Activated CD4-positive, alpha-beta T cell treated with anti-CD3 and anti-CD28 coated beads, Interleukin-2, amount 10 ng/mL, durations not matched to agents 7 days and 5 days (primary cell): ENCODE results near the gene CDC7. TPM values are rescaled to one million over a fixed set of nuclear protein-coding genes. Genes with fewer than 3 reads are reported as not detected.
"Not testable (repeated sequence)": the region's sequence is repeated elsewhere in the genome, so short reads cannot be mapped to it uniquely, and the experiment has no call there.

Experiments
- CTCF ChIA-PET: fragments of 350-600 bp; sonication (Branson Sonifier 250); formaldehyde crosslinking; loops from one replicate; lab custom pipeline; 2021; ENCODE audit warnings: antibody characterized with exemption; lab: Charles Lee
- POLR2A ChIA-PET: fragments of 350-600 bp; sonication (Branson Sonifier 250); formaldehyde crosslinking; loops from one replicate; lab custom pipeline; 2021; ENCODE audit warnings: antibody characterized with exemption; lab: Charles Lee
- DNase-seq: peaks from one replicate; pipeline ENCODE4 v3.0.0-alpha.2; 2020
- H3K27ac Mint-ChIP-seq: one replicate; pipeline ENCODE4 v1.8.0; 2021; ENCODE audit warnings: mild to moderate bottlenecking, moderate library complexity, mixed read lengths
- H3K27me3 Mint-ChIP-seq: one replicate; pipeline ENCODE4 v1.8.0; 2021; ENCODE audit warnings: mixed read lengths
- H3K36me3 Mint-ChIP-seq: one replicate; pipeline ENCODE4 v1.8.0; 2021; ENCODE audit warnings: low read depth, mixed read lengths
- H3K4me1 Mint-ChIP-seq: one replicate; pipeline ENCODE4 v1.8.0; 2021; ENCODE audit warnings: mixed read lengths
- H3K4me3 Mint-ChIP-seq: one replicate; pipeline ENCODE4 v1.8.0; 2021; ENCODE audit warnings: mild to moderate bottlenecking, moderate library complexity, mixed read lengths
- H3K9me3 Mint-ChIP-seq: one replicate; pipeline ENCODE4 v1.8.0; 2021; ENCODE audit warnings: mixed read lengths
- total RNA-seq, 2 experiments: library from RNA; stranded (reverse); gene quantifications; one replicate each; pipeline ENCODE4 v1.2.3, GENCODE V29; 2021

The CDC7 gene
- 10 to 100 TPM; 31.4 to 34.7 TPM for total RNA-seq

DNA sequence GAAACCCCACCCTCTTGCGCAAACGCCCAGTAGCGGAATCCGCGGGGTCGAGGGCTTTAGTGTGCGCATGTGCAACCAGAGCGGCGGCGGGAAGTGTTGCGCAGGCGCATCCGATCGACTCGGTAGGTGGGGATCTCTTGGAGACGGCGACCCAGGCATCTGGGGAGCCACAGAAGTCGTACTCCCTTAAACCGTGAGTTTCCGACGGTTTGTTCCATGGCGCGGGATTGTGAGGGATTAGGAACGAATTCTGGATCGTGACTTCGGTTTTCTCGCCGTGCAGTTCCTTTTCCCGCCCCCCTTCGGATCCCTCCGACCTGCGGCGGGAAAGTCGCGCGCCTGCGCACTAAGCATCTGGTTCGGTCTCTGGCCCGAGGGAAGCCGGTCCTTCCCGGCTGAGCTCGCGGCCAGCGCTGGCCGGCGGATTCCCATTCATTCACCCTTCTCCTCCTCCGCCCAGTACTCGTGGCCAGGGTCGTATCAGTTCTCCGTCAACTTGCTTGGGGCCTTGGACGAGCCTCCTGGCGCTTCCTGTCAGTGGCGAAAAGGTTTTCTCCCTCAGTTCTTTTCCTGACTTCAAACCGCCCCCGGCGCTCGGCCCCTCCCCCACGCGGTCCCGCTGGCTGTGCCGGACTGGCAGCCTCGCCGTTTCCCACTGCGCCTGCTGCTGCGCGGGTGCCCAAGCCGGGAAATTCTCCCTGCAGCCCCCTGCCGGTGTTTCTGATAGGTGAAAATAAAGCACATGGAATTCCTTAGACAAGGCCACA, at the start of gene CDC7:
Gene CDC7 (plus strand): TSS at position 96 of the 767 bp plus-strand sequence. CDS start 866 bp downstream, outside the sequence.
- H3K27ac Mint-ChIP-seq = no peak within 1 kb of the TSS
- no peak within 1 kb of the TSS for H3K4me3 Mint-ChIP-seq
- H3K27me3 Mint-ChIP-seq = no peaks in the 10 kb centered on the region
- peak; percentile 87 for DNase-seq
- H3K9me3 Mint-ChIP-seq = no peaks in the 10 kb centered on the region
- ChIA-PET POLR2A (no interaction called here), CTCF (interaction anchor here (0.6 to 2.3 kb wide), 6 partner anchors 13 to 334 kb away, joined by 3 to 7 read pairs (median 4); no protein-coding TSS in a partner anchor)
- peaks cover 29% of the 10 kb centered on the region for H3K4me1 Mint-ChIP-seq
- H3K36me3 Mint-ChIP-seq = peaks cover 19% of the 10 kb centered on the region

GRCh38 chr1:91454136-91454535, 46.5 kb upstream of the CDC7 start:
- no peak for DNase-seq
- Mint-ChIP-seq H3K4me1 (no peaks in the 10 kb centered on the region), H3K4me3 (no peak overlapping the region), H3K9me3 (no peaks in the 10 kb centered on the region), H3K27me3 (peaks cover 8% of the 10 kb centered on the region), H3K36me3 (no peaks in the 10 kb centered on the region), H3K27ac (no peak overlapping the region)
- CTCF ChIA-PET = no interaction called here
- POLR2A ChIA-PET = no interaction called here

DNA sequence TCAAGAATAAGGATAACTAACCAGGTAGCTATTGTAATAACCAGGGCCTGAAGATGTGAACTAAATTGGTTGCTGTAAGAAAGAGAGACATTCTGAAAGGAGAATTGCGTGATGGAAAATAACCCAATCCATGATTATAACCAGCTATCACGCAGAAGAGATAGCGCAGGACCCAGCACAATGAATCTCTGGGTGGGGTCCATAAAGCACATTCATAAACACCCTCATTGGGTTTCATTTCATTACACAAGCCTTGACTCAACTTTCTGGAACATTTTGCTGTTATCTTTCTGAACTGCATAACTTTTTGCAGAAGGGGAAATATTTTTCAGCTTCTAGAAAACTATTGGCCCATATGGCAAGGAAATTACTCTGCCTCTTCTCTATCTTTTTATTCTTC, 45.3 kb upstream of the CDC7 start:
- POLR2A ChIA-PET = no interaction called here
- CTCF ChIA-PET = interaction anchor here (0.6 kb wide), 1 partner anchor 702 kb away, joined by 4 read pairs; no protein-coding TSS in a partner anchor
- Mint-ChIP-seq H3K4me3 (no peak overlapping the region), H3K36me3 (no peaks in the 10 kb centered on the region), H3K27ac (no peak overlapping the region), H3K4me1 (no peaks in the 10 kb centered on the region), H3K27me3 (peaks cover 8% of the 10 kb centered on the region), H3K9me3 (no peaks in the 10 kb centered on the region)
- DNase-seq = no peak

GRCh38 chr1:91455896-91456295, 44.8 kb upstream of the CDC7 start:
- ChIA-PET CTCF (no interaction called here), POLR2A (no interaction called here)
- no peak overlapping the region for H3K27ac Mint-ChIP-seq
- no peak overlapping the region for H3K4me3 Mint-ChIP-seq
- DNase-seq = no peak
- H3K9me3 Mint-ChIP-seq = no peaks in the 10 kb centered on the region
- H3K36me3 Mint-ChIP-seq = no peaks in the 10 kb centered on the region
- H3K4me1 Mint-ChIP-seq = no peaks in the 10 kb centered on the region
- H3K27me3 Mint-ChIP-seq = peaks cover 8% of the 10 kb centered on the region

DNA sequence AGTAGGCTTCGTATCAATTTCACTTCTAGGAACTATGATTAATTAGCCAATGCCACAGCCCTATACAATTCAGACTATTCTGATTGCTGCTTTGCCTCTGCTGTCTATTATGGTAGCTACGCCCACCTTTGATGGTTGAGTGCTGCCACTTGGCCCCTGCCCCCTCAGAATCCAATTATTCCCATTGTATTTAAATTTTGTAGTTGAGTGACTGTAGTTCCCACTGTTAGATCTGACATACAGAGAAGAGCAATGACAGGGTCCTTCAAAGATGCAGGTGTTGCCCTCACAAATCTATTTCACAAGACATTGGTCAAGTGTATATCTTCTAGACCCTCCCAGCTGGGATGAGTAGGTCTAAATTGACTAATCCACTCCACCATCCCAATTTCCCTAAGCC, 35.3 kb upstream of the CDC7 start:
- H3K27me3 Mint-ChIP-seq, H3K27ac Mint-ChIP-seq, H3K4me1 Mint-ChIP-seq, H3K4me3 Mint-ChIP-seq, DNase-seq, H3K36me3 Mint-ChIP-seq, CTCF ChIA-PET, POLR2A ChIA-PET: not testable (repeated sequence)
- peaks cover 16% of the 10 kb centered on the region for H3K9me3 Mint-ChIP-seq

DNA sequence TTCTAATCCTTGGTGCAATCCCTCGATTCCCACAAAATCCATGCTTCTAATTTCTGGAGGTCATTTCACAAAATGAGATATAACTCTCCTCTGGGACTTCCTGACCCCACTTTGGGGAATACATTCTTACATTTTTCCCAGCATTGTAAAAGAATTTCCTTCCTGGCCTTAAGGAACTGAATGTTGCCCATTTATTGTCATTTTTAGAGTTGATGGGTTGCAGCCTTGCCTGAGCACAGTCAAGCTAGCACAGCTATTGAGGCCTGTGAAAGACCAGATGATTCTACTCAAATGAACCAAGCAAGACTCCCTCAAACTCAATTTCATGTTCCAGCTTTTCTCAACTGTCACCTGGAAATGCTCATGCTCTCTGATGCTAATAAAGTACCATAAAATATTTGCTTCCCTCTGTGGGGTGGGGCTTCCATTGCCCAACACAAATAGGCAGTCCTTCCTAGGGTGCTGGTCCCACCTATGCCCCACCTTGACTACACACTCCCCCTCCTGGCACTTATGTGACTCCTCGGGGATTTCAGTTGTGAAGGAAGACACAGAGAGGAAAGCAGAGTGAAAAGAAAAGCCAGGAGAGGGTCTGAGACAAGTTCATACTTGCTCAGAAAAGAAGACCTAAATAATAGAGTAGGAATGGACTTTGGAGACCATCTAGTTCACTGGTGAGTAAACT, 24.0 kb upstream of the CDC7 start:
- ChIA-PET POLR2A (no interaction called here), CTCF (interaction anchor here (0.6 kb wide), 1 partner anchor 316 kb away, joined by 3 read pairs; no protein-coding TSS in a partner anchor)
- Mint-ChIP-seq H3K27me3 (no peaks in the 10 kb centered on the region), H3K4me3 (no peak overlapping the region), H3K9me3 (no peaks in the 10 kb centered on the region), H3K36me3 (no peaks in the 10 kb centered on the region), H3K4me1 (no peaks in the 10 kb centered on the region), H3K27ac (no peak overlapping the region)
- no peak for DNase-seq

- peaks cover 4% of the 10 kb centered on the region for H3K36me3 Mint-ChIP-seq
- no peak overlapping the region for H3K27ac Mint-ChIP-seq
- DNase-seq = no peak
- POLR2A ChIA-PET = no interaction called here
- H3K27me3 Mint-ChIP-seq = peaks cover 3% of the 10 kb centered on the region
- peaks cover 7% of the 10 kb centered on the region for H3K9me3 Mint-ChIP-seq
- H3K4me1 Mint-ChIP-seq = peaks cover 10% of the 10 kb centered on the region
- H3K4me3 Mint-ChIP-seq = no peak overlapping the region
- CTCF ChIA-PET = interaction anchor here (1.0 kb wide), 1 partner anchor 75 kb away, joined by 6 read pairs; no protein-coding TSS in a partner anchor
Observed at GRCh38 chr1:91487469-91487868, 13.2 kb upstream of the CDC7 start.

DNA sequence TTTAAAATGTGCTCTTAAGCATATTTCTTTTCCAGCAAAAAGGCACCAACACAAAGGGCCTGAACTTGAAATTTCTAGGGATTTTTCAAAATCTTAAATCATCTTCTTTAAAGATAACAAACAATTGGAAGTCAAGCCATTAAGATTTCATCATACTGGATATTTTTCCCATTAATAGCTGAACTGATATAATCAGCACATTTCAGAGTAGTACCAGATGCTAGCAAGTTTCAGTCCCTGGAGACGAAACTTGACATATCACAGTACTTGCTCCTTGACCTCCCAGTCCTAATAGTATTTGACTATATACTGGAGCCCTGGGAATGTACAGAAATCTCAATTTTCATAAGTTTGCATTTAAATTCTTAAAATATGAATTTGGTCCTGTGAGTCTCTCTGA, 10.2 kb upstream of the CDC7 start:
- Mint-ChIP-seq H3K4me1 (peaks cover 10% of the 10 kb centered on the region), H3K4me3 (no peak overlapping the region), H3K27me3 (peaks cover 2% of the 10 kb centered on the region), H3K27ac (no peak overlapping the region), H3K36me3 (no peaks in the 10 kb centered on the region), H3K9me3 (no peaks in the 10 kb centered on the region)
- no peak for DNase-seq
- CTCF ChIA-PET = no interaction called here
- POLR2A ChIA-PET = no interaction called here

GRCh38 chr1:91498035-91498434, 2.6 kb upstream of the CDC7 start:
- ChIA-PET CTCF (interaction anchor here (0.6 kb wide), 1 partner anchor 406 kb away, joined by 3 read pairs; no protein-coding TSS in a partner anchor), POLR2A (no interaction called here)
- Mint-ChIP-seq H3K27ac (no peak overlapping the region), H3K4me1 (peaks cover 14% of the 10 kb centered on the region), H3K4me3 (no peak overlapping the region), H3K27me3 (peaks cover 5% of the 10 kb centered on the region), H3K9me3 (no peaks in the 10 kb centered on the region), H3K36me3 (peaks cover 10% of the 10 kb centered on the region)
- DNase-seq = no peak

DNA sequence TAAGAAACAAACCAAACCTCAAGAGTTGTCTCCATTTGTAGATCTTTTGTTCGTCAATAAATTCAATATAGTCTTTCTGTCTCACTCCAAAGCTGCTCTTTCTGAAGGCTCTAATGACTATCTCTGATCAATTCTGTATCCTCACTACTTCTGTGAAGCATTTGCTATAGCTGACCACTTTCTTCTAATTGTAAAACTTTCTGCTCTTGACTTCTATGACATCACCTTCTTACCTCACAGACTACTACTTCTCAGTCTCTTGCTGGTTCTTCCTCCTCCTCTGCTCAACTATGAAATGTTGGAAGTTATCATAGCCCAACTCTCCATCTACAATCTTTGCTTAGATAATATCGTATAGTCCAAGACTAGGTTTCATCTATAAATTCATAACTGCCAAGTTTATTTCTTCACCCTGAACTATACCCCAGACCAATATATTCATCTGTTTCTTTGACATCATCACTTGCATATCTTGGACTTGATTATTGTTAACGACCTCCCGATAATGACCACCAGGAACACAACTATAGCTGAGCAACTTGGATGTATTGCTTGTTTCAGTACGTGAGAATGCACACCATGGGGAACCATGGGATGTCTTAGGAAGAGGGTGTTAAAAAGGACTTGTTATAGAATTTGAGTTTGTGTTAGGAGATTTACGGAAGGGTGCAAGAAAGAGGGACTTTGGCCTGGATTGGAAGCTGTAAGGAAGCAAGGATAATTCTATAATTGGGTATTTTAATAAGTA, 2.0 kb upstream of the CDC7 start:
- CTCF ChIA-PET = interaction anchor here (0.6 to 1.4 kb wide), 2 partner anchors 13 to 406 kb away, joined by 3 read pairs; no protein-coding TSS in a partner anchor

DNA sequence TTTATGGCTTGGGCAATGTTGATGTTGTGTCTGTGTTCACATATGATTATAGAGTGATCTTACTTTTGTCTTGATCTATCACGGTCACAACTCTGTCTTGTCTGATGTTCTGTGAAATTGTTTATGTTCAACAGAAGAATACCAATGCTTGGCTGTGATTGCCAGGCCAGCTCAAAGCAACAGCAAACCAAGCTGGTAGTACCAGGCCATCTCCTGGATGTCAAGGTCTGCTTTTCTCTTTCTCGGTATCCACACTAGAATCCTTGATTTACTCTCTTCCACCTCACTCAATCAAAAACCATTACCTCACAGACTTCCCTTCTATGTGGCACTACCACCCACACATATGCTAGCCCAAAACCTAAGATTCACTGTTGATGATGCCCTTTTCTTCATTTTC, 1.3 kb upstream of the CDC7 start:
- H3K9me3 Mint-ChIP-seq = no peaks in the 10 kb centered on the region
- ChIA-PET CTCF (interaction anchor here (0.8 to 1.4 kb wide), 2 partner anchors 12 to 96 kb away, joined by 3 to 4 read pairs; no protein-coding TSS in a partner anchor), POLR2A (no interaction called here)
- H3K27me3 Mint-ChIP-seq = peaks cover 5% of the 10 kb centered on the region
- H3K27ac Mint-ChIP-seq = no peak overlapping the region
- no peak for DNase-seq
- no peak overlapping the region for H3K4me3 Mint-ChIP-seq
- peaks cover 12% of the 10 kb centered on the region for H3K36me3 Mint-ChIP-seq
- H3K4me1 Mint-ChIP-seq = peaks cover 15% of the 10 kb centered on the region

More for the DNA sequence above, 2.0 kb upstream of the CDC7 start:
- peaks cover 5% of the 10 kb centered on the region for H3K27me3 Mint-ChIP-seq
- H3K36me3 Mint-ChIP-seq = peaks cover 10% of the 10 kb centered on the region
- H3K4me1 Mint-ChIP-seq = peaks cover 14% of the 10 kb centered on the region
- no peak overlapping the region for H3K4me3 Mint-ChIP-seq
- no peaks in the 10 kb centered on the region for H3K9me3 Mint-ChIP-seq
- POLR2A ChIA-PET = no interaction called here
- no peak for DNase-seq
- H3K27ac Mint-ChIP-seq = no peak overlapping the region

DNA sequence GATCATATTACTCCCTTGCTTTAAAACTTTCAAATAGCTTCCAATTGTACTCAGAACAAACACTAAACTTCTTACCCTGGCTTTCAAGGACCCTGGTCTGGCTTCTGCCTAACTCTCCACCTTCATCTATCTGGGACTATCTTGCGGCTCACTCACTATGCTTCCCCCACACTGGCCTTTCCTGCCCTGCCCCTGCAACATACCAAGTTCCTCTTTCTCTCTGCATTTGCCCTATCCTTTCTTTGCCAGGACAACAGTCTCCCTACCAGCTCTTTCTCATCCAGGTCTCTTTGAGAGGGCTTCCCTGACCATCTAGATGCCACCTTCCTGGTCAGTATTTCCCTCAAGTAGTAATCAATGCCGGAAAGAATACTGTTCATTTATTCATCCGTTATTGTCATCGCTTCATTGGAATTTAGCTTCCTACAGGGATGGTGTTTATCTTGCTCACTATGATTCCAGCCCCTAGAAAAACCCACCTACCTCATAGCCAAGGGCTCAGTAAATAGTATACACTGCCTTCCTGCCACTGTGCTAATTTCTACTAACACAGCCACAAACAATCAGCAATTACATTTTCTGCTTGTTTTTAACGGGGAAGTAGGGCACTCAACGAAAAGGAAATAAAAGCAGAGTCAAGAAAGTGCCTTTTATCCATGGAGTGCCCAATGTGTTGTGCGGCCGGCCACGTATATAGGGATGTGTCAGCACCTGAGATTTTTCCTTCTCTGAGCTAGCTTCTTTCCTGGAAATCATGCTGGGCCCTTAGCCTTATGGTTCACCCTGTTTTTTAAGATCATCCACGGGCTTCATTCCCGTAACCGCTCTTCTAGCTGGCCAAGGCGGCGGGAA, 521 bp upstream of the CDC7 start:
- DNase-seq = no peak
- ChIA-PET POLR2A (no interaction called here), CTCF (interaction anchor here (0.8 to 2.3 kb wide), 6 partner anchors 11 to 334 kb away, joined by 3 to 7 read pairs (median 4); no protein-coding TSS in a partner anchor)
- peaks cover 23% of the 10 kb centered on the region for H3K4me1 Mint-ChIP-seq
- H3K27ac Mint-ChIP-seq = no peak overlapping the region
- H3K36me3 Mint-ChIP-seq = peaks cover 19% of the 10 kb centered on the region
- no peaks in the 10 kb centered on the region for H3K9me3 Mint-ChIP-seq
- H3K27me3 Mint-ChIP-seq = peaks cover 5% of the 10 kb centered on the region
- H3K4me3 Mint-ChIP-seq = no peak overlapping the region
